HEK293 (cell line): ENCODE results near the gene IVNS1ABP.

Experiments
- GLI4 ChIP-seq: fragments of 450-650 bp; formaldehyde crosslinking; IDR thresholded peaks from 2 replicates; pipeline ENCODE4 v1.5.1; 2016; ENCODE audit warnings: missing biosample characterization, missing genetic modification characterization
- OVOL3 ChIP-seq: fragments of 450-650 bp; formaldehyde crosslinking; IDR thresholded peaks from 2 replicates; pipeline ENCODE4 v1.5.1; 2016; ENCODE audit warnings: missing biosample characterization, missing genetic modification characterization
- RBAK ChIP-seq: fragments of 450-650 bp; formaldehyde crosslinking; IDR thresholded peaks from 2 replicates; pipeline ENCODE4 v1.5.1; 2016; ENCODE audit warnings: missing biosample characterization, missing genetic modification characterization
- SP7 ChIP-seq: fragments of 450-650 bp; formaldehyde crosslinking; IDR thresholded peaks from 2 replicates; pipeline ENCODE4 v1.5.1; 2016; ENCODE audit warnings: missing biosample characterization, missing genetic modification characterization
- ZNF10 ChIP-seq: fragments of 450-650 bp; formaldehyde crosslinking; IDR thresholded peaks from 2 replicates; pipeline ENCODE4 v1.5.1; 2017; ENCODE audit warnings: missing biosample characterization, missing genetic modification characterization
- ZNF174 ChIP-seq: fragments of 450-650 bp; formaldehyde crosslinking; IDR thresholded peaks from 2 replicates; pipeline ENCODE4 v1.5.0; 2017; ENCODE audit warnings: missing biosample characterization, mild to moderate bottlenecking, missing genetic modification characterization
- ZNF24 ChIP-seq: fragments of 450-650 bp; formaldehyde crosslinking; IDR thresholded peaks from 2 replicates; pipeline ENCODE4 v1.5.1; 2016; ENCODE audit warnings: missing biosample characterization, missing genetic modification characterization
- ZNF324 ChIP-seq: fragments of 450-650 bp; formaldehyde crosslinking; IDR thresholded peaks from 2 replicates; pipeline ENCODE4 v1.5.1; 2016; ENCODE audit warnings: missing biosample characterization, missing genetic modification characterization
- ZNF433 ChIP-seq: fragments of 450-650 bp; formaldehyde crosslinking; IDR thresholded peaks from 2 replicates; pipeline ENCODE4 v1.5.1; 2016; ENCODE audit warnings: missing biosample characterization, missing genetic modification characterization, low read depth
- ZNF521 ChIP-seq: fragments of 450-650 bp; formaldehyde crosslinking; IDR thresholded peaks from 2 replicates; pipeline ENCODE4 v1.5.1; 2017; ENCODE audit warnings: missing biosample characterization, mild to moderate bottlenecking, missing genetic modification characterization
- ZNF530 ChIP-seq: fragments of 450-650 bp; formaldehyde crosslinking; IDR thresholded peaks from 2 replicates; pipeline ENCODE4 v1.5.1; 2016; ENCODE audit warnings: low read depth, missing biosample characterization, missing genetic modification characterization
- ZNF558 ChIP-seq: fragments of 450-650 bp; formaldehyde crosslinking; IDR thresholded peaks from 2 replicates; pipeline ENCODE4 v1.5.1; 2016; ENCODE audit warnings: missing biosample characterization, missing genetic modification characterization
- ZNF837 ChIP-seq: fragments of 450-650 bp; formaldehyde crosslinking; IDR thresholded peaks from 2 replicates; pipeline ENCODE4 v1.5.1; 2016; ENCODE audit warnings: missing biosample characterization, missing genetic modification characterization
- TF ChIP-seq, protein P1 (sequence below): fragments of 450-650 bp; formaldehyde crosslinking; IDR thresholded peaks from 2 replicates; pipeline ENCODE4 v1.5.1; 2016; ENCODE audit warnings: missing biosample characterization, missing genetic modification characterization
- TF ChIP-seq, protein P2 (sequence below): fragments of 450-650 bp; formaldehyde crosslinking; IDR thresholded peaks from 2 replicates; pipeline ENCODE4 v1.5.1; 2016; ENCODE audit warnings: missing biosample characterization, missing genetic modification characterization
- TF ChIP-seq, protein P3 (sequence below): fragments of 450-650 bp; formaldehyde crosslinking; IDR thresholded peaks from 2 replicates; pipeline ENCODE4 v1.5.1; 2016; ENCODE audit warnings: missing biosample characterization, missing genetic modification characterization
- TF ChIP-seq, protein P4 (sequence below): fragments of 450-650 bp; formaldehyde crosslinking; IDR thresholded peaks from 2 replicates; pipeline ENCODE4 v1.5.1; 2017; ENCODE audit warnings: missing biosample characterization, missing genetic modification characterization
- TF ChIP-seq, protein P5 (sequence below): fragments of 450-650 bp; formaldehyde crosslinking; IDR thresholded peaks from 2 replicates; pipeline ENCODE4 v1.5.1; 2016; ENCODE audit warnings: missing biosample characterization, missing genetic modification characterization
- TF ChIP-seq, protein P6 (sequence below): fragments of 450-650 bp; formaldehyde crosslinking; IDR thresholded peaks from 2 replicates; pipeline ENCODE4 v1.5.1; 2016; ENCODE audit warnings: missing biosample characterization, missing genetic modification characterization
- TF ChIP-seq, protein P7 (sequence below): fragments of 450-650 bp; formaldehyde crosslinking; IDR thresholded peaks from 2 replicates; pipeline ENCODE4 v1.5.1; 2016; ENCODE audit warnings: missing biosample characterization, missing genetic modification characterization

Gene IVNS1ABP

DNA sequence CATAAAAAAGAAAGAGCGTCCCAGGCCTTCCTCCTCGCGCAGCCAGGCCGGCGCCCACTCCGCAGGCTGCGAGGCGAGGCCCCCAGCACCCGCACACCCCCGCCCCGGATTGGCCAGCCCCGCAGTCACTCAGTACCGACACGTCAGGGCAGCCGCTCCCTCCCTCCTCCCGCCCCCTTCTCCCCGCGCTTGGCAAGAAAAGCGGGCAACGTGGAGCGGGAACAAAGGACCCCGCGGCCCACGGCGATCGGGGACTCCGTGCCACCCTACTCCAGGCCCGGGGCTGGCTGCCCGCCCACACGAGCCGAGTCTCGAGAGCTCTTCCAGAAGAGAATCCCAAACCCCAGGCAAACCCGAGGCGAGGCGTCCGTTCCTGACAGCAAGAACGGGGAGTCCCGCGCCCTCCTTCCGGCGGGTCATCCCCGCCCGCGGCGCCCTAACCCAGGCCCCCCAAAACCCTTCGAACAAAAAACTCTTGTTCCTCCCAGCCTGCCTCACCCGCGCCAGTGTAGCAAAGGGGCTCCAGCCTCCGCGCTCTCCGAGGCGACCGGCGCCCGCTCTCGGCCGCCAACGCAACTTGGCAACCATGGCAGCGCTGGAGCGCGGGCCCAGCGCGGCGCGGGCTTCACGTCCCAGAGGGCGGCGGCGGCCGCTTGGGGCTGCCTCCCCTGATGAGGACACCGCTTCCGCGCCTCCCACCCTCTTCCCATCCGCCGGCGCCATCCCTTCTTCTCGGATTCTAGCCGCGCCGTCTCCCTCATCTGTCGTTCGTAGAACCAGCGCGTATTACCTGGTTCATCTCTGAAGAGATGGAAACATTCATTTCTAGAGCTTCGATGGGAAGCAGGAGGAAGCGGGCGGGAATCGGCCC lies 645 bp downstream of the IVNS1ABP start (continued):
- TF ChIP-seq, protein P1, sequence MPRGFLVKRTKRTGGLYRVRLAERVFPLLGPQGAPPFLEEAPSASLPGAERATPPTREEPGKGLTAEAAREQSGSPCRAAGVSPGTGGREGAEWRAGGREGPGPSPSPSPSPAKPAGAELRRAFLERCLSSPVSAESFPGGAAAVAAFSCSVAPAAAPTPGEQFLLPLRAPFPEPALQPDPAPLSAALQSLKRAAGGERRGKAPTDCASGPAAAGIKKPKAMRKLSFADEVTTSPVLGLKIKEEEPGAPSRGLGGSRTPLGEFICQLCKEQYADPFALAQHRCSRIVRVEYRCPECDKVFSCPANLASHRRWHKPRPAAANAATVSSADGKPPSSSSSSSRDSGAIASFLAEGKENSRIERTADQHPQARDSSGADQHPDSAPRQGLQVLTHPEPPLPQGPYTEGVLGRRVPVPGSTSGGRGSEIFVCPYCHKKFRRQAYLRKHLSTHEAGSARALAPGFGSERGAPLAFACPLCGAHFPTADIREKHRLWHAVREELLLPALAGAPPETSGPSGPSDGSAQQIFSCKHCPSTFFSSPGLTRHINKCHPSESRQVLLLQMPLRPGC, result peak; percentile 65; the same call in 1 of the 2 replicates
- no peak for TF ChIP-seq ZNF174 (tag by site-specific recombination)
- TF ChIP-seq, protein P2, sequence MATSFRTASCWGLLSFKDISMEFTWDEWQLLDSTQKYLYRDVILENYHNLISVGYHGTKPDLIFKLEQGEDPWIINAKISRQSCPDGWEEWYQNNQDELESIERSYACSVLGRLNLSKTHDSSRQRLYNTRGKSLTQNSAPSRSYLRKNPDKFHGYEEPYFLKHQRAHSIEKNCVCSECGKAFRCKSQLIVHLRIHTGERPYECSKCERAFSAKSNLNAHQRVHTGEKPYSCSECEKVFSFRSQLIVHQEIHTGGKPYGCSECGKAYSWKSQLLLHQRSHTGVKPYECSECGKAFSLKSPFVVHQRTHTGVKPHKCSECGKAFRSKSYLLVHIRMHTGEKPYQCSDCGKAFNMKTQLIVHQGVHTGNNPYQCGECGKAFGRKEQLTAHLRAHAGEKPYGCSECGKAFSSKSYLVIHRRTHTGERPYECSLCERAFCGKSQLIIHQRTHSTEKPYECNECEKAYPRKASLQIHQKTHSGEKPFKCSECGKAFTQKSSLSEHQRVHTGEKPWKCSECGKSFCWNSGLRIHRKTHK (tag by site-specific recombination), result no peak
- TF ChIP-seq OVOL3 (tag by site-specific recombination), result no peak
- no peak for TF ChIP-seq ZNF837 (tag by site-specific recombination)
- TF ChIP-seq ZNF324, result no peak
- TF ChIP-seq RBAK, result no peak
- TF ChIP-seq ZNF433, result no peak
- TF ChIP-seq ZNF558, result no peak
- peak; percentile 77; the same call in 1 of the 2 replicates for TF ChIP-seq GLI4 (tag by site-specific recombination)
- TF ChIP-seq, protein P3, sequence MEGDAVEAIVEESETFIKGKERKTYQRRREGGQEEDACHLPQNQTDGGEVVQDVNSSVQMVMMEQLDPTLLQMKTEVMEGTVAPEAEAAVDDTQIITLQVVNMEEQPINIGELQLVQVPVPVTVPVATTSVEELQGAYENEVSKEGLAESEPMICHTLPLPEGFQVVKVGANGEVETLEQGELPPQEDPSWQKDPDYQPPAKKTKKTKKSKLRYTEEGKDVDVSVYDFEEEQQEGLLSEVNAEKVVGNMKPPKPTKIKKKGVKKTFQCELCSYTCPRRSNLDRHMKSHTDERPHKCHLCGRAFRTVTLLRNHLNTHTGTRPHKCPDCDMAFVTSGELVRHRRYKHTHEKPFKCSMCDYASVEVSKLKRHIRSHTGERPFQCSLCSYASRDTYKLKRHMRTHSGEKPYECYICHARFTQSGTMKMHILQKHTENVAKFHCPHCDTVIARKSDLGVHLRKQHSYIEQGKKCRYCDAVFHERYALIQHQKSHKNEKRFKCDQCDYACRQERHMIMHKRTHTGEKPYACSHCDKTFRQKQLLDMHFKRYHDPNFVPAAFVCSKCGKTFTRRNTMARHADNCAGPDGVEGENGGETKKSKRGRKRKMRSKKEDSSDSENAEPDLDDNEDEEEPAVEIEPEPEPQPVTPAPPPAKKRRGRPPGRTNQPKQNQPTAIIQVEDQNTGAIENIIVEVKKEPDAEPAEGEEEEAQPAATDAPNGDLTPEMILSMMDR (tag by site-specific recombination), result peak; percentile 58; the same call in 1 of the 2 replicates
- TF ChIP-seq ZNF10 (tag by site-specific recombination), result peak; percentile 96
- TF ChIP-seq, protein P4, sequence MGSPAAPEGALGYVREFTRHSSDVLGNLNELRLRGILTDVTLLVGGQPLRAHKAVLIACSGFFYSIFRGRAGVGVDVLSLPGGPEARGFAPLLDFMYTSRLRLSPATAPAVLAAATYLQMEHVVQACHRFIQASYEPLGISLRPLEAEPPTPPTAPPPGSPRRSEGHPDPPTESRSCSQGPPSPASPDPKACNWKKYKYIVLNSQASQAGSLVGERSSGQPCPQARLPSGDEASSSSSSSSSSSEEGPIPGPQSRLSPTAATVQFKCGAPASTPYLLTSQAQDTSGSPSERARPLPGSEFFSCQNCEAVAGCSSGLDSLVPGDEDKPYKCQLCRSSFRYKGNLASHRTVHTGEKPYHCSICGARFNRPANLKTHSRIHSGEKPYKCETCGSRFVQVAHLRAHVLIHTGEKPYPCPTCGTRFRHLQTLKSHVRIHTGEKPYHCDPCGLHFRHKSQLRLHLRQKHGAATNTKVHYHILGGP, result no peak
- TF ChIP-seq ZNF24 (tag by site-specific recombination), result no peak
- no peak for TF ChIP-seq ZNF530
- TF ChIP-seq, protein P5, sequence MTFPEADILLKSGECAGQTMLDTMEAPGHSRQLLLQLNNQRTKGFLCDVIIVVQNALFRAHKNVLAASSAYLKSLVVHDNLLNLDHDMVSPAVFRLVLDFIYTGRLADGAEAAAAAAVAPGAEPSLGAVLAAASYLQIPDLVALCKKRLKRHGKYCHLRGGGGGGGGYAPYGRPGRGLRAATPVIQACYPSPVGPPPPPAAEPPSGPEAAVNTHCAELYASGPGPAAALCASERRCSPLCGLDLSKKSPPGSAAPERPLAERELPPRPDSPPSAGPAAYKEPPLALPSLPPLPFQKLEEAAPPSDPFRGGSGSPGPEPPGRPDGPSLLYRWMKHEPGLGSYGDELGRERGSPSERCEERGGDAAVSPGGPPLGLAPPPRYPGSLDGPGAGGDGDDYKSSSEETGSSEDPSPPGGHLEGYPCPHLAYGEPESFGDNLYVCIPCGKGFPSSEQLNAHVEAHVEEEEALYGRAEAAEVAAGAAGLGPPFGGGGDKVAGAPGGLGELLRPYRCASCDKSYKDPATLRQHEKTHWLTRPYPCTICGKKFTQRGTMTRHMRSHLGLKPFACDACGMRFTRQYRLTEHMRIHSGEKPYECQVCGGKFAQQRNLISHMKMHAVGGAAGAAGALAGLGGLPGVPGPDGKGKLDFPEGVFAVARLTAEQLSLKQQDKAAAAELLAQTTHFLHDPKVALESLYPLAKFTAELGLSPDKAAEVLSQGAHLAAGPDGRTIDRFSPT, result peak; percentile 92
- TF ChIP-seq ZNF521 (tag by site-specific recombination), result no peak
- TF ChIP-seq, protein P6, sequence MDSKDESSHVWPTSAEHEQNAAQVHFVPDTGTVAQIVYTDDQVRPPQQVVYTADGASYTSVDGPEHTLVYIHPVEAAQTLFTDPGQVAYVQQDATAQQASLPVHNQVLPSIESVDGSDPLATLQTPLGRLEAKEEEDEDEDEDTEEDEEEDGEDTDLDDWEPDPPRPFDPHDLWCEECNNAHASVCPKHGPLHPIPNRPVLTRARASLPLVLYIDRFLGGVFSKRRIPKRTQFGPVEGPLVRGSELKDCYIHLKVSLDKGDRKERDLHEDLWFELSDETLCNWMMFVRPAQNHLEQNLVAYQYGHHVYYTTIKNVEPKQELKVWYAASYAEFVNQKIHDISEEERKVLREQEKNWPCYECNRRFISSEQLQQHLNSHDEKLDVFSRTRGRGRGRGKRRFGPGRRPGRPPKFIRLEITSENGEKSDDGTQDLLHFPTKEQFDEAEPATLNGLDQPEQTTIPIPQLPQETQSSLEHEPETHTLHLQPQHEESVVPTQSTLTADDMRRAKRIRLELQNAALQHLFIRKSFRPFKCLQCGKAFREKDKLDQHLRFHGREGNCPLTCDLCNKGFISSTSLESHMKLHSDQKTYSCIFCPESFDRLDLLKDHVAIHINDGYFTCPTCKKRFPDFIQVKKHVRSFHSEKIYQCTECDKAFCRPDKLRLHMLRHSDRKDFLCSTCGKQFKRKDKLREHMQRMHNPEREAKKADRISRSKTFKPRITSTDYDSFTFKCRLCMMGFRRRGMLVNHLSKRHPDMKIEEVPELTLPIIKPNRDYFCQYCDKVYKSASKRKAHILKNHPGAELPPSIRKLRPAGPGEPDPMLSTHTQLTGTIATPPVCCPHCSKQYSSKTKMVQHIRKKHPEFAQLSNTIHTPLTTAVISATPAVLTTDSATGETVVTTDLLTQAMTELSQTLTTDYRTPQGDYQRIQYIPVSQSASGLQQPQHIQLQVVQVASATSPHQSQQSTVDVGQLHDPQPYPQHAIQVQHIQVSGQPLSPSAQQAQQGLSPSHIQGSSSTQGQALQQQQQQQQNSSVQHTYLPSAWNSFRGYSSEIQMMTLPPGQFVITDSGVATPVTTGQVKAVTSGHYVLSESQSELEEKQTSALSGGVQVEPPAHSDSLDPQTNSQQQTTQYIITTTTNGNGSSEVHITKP (tag by site-specific recombination), result peak; percentile 19; the same call in 1 of the 2 replicates
- peak; percentile 50; the same call in 1 of the 2 replicates for TF ChIP-seq SP7 (tag by site-specific recombination)
- TF ChIP-seq, protein P7, sequence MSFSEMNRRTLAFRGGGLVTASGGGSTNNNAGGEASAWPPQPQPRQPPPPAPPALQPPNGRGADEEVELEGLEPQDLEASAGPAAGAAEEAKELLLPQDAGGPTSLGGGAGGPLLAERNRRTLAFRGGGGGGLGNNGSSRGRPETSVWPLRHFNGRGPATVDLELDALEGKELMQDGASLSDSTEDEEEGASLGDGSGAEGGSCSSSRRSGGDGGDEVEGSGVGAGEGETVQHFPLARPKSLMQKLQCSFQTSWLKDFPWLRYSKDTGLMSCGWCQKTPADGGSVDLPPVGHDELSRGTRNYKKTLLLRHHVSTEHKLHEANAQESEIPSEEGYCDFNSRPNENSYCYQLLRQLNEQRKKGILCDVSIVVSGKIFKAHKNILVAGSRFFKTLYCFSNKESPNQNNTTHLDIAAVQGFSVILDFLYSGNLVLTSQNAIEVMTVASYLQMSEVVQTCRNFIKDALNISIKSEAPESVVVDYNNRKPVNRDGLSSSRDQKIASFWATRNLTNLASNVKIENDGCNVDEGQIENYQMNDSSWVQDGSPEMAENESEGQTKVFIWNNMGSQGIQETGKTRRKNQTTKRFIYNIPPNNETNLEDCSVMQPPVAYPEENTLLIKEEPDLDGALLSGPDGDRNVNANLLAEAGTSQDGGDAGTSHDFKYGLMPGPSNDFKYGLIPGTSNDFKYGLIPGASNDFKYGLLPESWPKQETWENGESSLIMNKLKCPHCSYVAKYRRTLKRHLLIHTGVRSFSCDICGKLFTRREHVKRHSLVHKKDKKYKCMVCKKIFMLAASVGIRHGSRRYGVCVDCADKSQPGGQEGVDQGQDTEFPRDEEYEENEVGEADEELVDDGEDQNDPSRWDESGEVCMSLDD (tag by site-specific recombination), result peak; percentile 86
